NT2/D1 (cell line): ENCODE measurements around the gene WDHD1.

Experiments used
- YY1 ChIP-seq: IDR thresholded peaks from 2 replicates; pipeline ENCODE4 v1.6.1; 2011; ENCODE audit not compliant: insufficient read length, insufficient read depth
- ZNF274 ChIP-seq: IDR thresholded peaks from 2 replicates; pipeline ENCODE4 v1.6.1; 2011; ENCODE audit warnings: mild to moderate bottlenecking, low read depth, low read length

DNA sequence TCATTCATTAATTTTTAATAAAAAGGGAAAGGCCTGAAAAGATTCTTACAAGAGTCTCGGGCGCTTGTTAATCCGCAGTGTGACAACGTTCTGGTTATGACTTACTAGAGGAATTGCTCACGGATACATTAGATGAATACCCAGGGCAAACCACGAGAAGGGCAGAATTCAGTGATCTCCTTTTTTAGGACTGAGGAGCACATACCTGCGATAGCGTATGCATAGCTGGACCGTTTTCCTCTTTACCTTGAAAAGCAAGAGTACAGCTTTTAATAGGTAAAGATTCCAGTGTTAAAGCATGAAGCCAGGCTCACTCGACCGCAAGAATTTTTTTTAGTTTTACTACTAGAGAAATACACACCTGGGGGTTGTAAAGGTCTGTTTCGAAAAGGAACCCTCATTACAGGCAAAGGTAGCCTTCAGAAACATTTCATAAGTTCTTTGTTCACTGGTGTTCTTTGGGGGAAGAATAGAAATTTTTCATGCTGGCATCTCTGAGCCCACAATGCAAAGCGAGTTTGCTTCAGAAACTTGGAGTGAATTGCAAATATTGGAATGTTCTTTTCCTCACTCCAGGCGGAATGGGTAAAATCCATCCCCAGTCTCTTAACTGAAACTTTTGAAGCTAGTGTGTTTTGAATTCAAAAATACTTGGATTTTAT lies 25.5 kb upstream of the WDHD1 start:
- no peak for TF ChIP-seq YY1
- TF ChIP-seq ZNF274 = no peak
